ENCODE measurements around the gene GART. TPM values are rescaled to one million over a fixed set of nuclear protein-coding genes. Genes with fewer than 3 reads are reported as not detected.

GART gene
- total and polyA plus RNA-seq, 2 donors (not counting 3 experiments of a cell fraction or from before 2014, with no cell fraction given), result 12.0 to 112 TPM

GRCh38 chr21:33540711-33541104, 1.2 kb downstream of the GART start:
- H3K27ac ChIP-seq (ENCODE audit: insufficient read depth, low read depth, low read length), result no peak overlapping the region
- H3K79me2 ChIP-seq (ENCODE audit: control insufficient read depth, insufficient read depth, low read length), result peaks cover 65% of the 10 kb centered on the region
- intact Hi-C loops (cut with micrococcal nuclease), result loop anchor here (5.0 kb wide), 1 partner anchor 67 kb away; no protein-coding TSS in a partner anchor
- H3K36me3 ChIP-seq (ENCODE audit: control insufficient read depth in 2 of 2, extremely low read depth in 1 of 2, insufficient read depth in 2 of 2, low read length in 2 of 2), result peaks cover 0 to 7% of the 10 kb centered on the region in 2 experiments
- peak overlapping the region; percentile 76 for H3K4me2 ChIP-seq (ENCODE audit: insufficient read depth, low read length)
- no peaks in the 10 kb centered on the region for H3K9me1 ChIP-seq (replicated peaks; ENCODE audit: control insufficient read depth, extremely low read depth, insufficient read depth, low read length)
- DNase-seq (ENCODE audit: low read depth, low spot score) (no peak), FAIRE-seq (no peak)
- peaks cover 12% of the 10 kb centered on the region for H4K20me1 ChIP-seq (replicated peaks; ENCODE audit: control insufficient read depth, extremely low read depth, insufficient read depth, low read length)
- ChIA-PET POLR2A (no interaction called here), CTCF (interaction anchor here (1.3 to 1.6 kb wide), 3 partner anchors 28 to 361 kb away, joined by 4 to 8 read pairs (median 5); no protein-coding TSS in a partner anchor)
- dilution Hi-C loops (cut with MboI; ENCODE audit: extremely low pct_ligation_motif_present, low sequenced_read_pairs), result no loop called here
- no peaks in the 10 kb centered on the region for H3K27me3 ChIP-seq (ENCODE audit: control insufficient read depth in 2 of 2, insufficient read depth in 2 of 2, low read length in 2 of 2)
- H3K4me3 ChIP-seq (replicated peaks in 1 of 3; ENCODE audit: insufficient read depth in 1 of 3, low read depth in 1 of 3, low read length in 3 of 3), result peak overlapping the region in 1 of 3 experiments; percentile 85
- H3K9me3 ChIP-seq (replicated peaks; ENCODE audit: control insufficient read depth, insufficient read depth, low read length), result no peaks in the 10 kb centered on the region
- TF ChIP-seq POLR2A (IDR thresholded peaks at IDR 0.05; ENCODE audit: low read depth, low read length), result no peak
- TF ChIP-seq JUN (IDR thresholded peaks at IDR 0.05; ENCODE audit: borderline replicate concordance, insufficient read depth, insufficient read length, low read depth), result no peak
- TF ChIP-seq GATA2 (IDR thresholded peaks at IDR 0.05; ENCODE audit: insufficient read depth, insufficient read length, low read depth, low read length), result no peak
- TF ChIP-seq EZH2 (IDR thresholded peaks at IDR 0.05; ENCODE audit: borderline replicate concordance, low read depth, low read length, severe bottlenecking), result no peak
- TF ChIP-seq CTCF (IDR thresholded peaks at IDR 0.05; ENCODE audit: extremely low read depth in 1 of 2, insufficient read depth in 1 of 2, low read depth in 1 of 2, low read length in 2 of 2), result no peak
- no peak for TF ChIP-seq FOS (IDR thresholded peaks at IDR 0.05; ENCODE audit: borderline replicate concordance, insufficient read depth, low read length)
- TF ChIP-seq POLR2AphosphoS5 (IDR thresholded peaks at IDR 0.05; ENCODE audit: insufficient read depth, low read depth, low read length), result no peak
- no peak for TF ChIP-seq MAX (IDR thresholded peaks at IDR 0.05; ENCODE audit: insufficient read depth, insufficient read length)
- TF ChIP-seq MYC (IDR thresholded peaks at IDR 0.05; ENCODE audit: low read depth, low read length), result no peak
- H2AFZ ChIP-seq (ENCODE audit: low read depth, low read length), result no peak overlapping the region
- no peak overlapping the region for H3K9ac ChIP-seq (replicated peaks; ENCODE audit: extremely low read depth, insufficient read depth, low read length)
- H3K4me1 ChIP-seq (ENCODE audit: control insufficient read depth, extremely low read depth, insufficient read depth, low read length), result peaks cover 23% of the 10 kb centered on the region
- no TSS peak for BruUV-seq (replicated peaks)

Measured in endothelial cell of umbilical vein (primary cell).